Activated CD4-positive, alpha-beta memory T cell treated with anti-CD3 and anti-CD28 coated beads for 36 hours (primary cell): ENCODE results near the gene NXT1. TPM values are rescaled to one million over a fixed set of nuclear protein-coding genes. Genes with fewer than 3 reads are reported as not detected.

ENCODE experiments used
- CTCF ChIA-PET: fragments of 350-600 bp; sonication (Branson Sonifier 250); formaldehyde crosslinking; loops from one replicate; lab custom pipeline; 2021; ENCODE audit warnings: antibody characterized with exemption, inconsistent platforms; lab: Charles Lee
- POLR2A ChIA-PET: fragments of 350-600 bp; sonication (Branson Sonifier 250); formaldehyde crosslinking; loops from one replicate; lab custom pipeline; 2021; ENCODE audit warnings: antibody characterized with exemption; lab: Charles Lee
- DNase-seq: peaks from one replicate; pipeline ENCODE4 v3.0.0-alpha.2; 2020
- H3K27ac Mint-ChIP-seq: one replicate; pipeline ENCODE4 v1.8.0; 2021; ENCODE audit warnings: mixed read lengths
- H3K27me3 Mint-ChIP-seq: one replicate; pipeline ENCODE4 v1.8.0; 2021; ENCODE audit warnings: mixed read lengths
- H3K36me3 Mint-ChIP-seq: one replicate; pipeline ENCODE4 v1.8.0; 2021; ENCODE audit warnings: mixed read lengths
- H3K4me1 Mint-ChIP-seq: one replicate; pipeline ENCODE4 v1.8.0; 2021; ENCODE audit warnings: low read depth, mixed read lengths
- H3K4me3 Mint-ChIP-seq: one replicate; pipeline ENCODE4 v1.8.0; 2021; ENCODE audit warnings: mild to moderate bottlenecking, mixed read lengths
- H3K9me3 Mint-ChIP-seq: one replicate; pipeline ENCODE4 v1.8.0; 2021; ENCODE audit warnings: mixed read lengths
- intact Hi-C: fragments of 100-400 bp; cut with micrococcal nuclease; formaldehyde crosslinking; loops from one replicate; pipeline ENCODE4 v1.15.1; 2023
- total RNA-seq, 2 experiments: library from RNA; stranded (reverse); gene quantifications; one replicate each; pipeline ENCODE4 v1.2.3, GENCODE V29; 2021

Gene NXT1
- total RNA-seq, 2 experiments from 2014 or later = 39.0 to 39.3 TPM

GRCh38 chr20:23362392-23363256, 12.0 kb downstream of the NXT1 start:
- peak; percentile 49 for DNase-seq
- Mint-ChIP-seq H3K4me3 (peak overlapping the region; percentile 91), H3K27me3 (peaks cover 2% of the 10 kb centered on the region), H3K9me3 (no peaks in the 10 kb centered on the region), H3K4me1 (peaks cover 50% of the 10 kb centered on the region), H3K27ac (peak overlapping the region; percentile 84), H3K36me3 (peaks cover 17% of the 10 kb centered on the region)
- intact Hi-C loops = loop anchor here (1.0 kb wide), 1 partner anchor 58 kb away; no protein-coding TSS in a partner anchor
- CTCF ChIA-PET = interaction anchor here (0.8 to 2.3 kb wide), 2 partner anchors 53 to 59 kb away, joined by 3 to 5 read pairs; partner anchors contain the start of gene NAPB
- POLR2A ChIA-PET = interaction anchor here (4.0 kb wide), 1 partner anchor 12 kb away, joined by 31 read pairs; the partner anchor contains the start of gene NXT1

GRCh38 chr20:23363257-23363649, 12.7 kb downstream of the NXT1 start:
- CTCF ChIA-PET = interaction anchor here (1.4 kb wide), 1 partner anchor 58 kb away, joined by 3 read pairs; the partner anchor contains the start of gene NAPB
- intact Hi-C loops = no loop called here

DNA sequence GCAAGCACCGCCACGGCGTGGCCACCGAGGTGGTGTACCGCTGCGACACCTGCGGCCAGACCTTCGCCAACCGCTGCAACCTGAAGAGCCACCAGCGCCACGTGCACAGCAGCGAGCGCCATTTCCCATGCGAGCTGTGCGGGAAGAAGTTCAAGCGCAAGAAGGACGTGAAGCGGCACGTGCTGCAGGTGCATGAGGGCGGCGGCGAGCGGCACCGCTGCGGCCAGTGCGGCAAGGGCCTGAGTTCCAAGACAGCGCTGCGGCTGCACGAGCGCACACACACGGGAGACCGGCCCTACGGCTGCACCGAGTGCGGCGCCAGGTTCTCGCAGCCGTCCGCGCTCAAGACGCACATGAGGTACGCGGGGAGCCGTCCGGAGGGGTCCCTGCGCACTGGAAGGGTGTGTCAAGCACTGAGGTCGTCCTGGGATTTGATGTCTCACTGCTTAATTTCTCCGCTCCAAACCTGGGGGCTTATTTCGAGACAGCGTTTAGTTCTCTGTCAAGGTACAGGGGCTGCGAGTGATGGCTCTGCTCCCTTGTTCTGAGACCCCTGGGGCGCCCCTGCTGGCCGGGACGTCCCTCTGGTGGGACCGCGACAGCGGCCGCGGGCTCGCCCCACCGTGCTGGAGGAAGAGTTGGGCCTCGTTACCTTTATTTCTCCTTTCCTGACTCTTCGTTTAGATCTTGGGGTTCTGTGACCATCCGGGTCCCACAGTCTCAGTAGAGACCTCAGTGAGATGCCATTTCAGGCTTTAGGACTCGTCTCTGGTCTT, 15.0 kb downstream of the NXT1 start:
- Mint-ChIP-seq H3K9me3 (no peaks in the 10 kb centered on the region), H3K27ac (no peak overlapping the region), H3K36me3 (peaks cover 31% of the 10 kb centered on the region), H3K4me3 (no peak overlapping the region), H3K27me3 (peaks cover 2% of the 10 kb centered on the region), H3K4me1 (peaks cover 54% of the 10 kb centered on the region)
- ChIA-PET CTCF (no interaction called here), POLR2A (interaction anchor here (1.4 kb wide), 1 partner anchor 15 kb away, joined by 6 read pairs; the partner anchor contains the start of gene NXT1)
- intact Hi-C loops = loop anchor here (1.0 to 5.0 kb wide), 4 partner anchors 14 to 1808 kb away; no protein-coding TSS in a partner anchor
- no peak for DNase-seq

More at GRCh38 chr20:23363257-23363649, 12.7 kb downstream of the NXT1 start:
- peaks cover 20% of the 10 kb centered on the region for H3K36me3 Mint-ChIP-seq
- H3K4me3 Mint-ChIP-seq = peak overlapping the region; percentile 91
- H3K4me1 Mint-ChIP-seq = peaks cover 56% of the 10 kb centered on the region
- peaks cover 2% of the 10 kb centered on the region for H3K27me3 Mint-ChIP-seq
- POLR2A ChIA-PET = no interaction called here
- DNase-seq = no peak
- H3K9me3 Mint-ChIP-seq = no peaks in the 10 kb centered on the region
- no peak overlapping the region for H3K27ac Mint-ChIP-seq

DNA sequence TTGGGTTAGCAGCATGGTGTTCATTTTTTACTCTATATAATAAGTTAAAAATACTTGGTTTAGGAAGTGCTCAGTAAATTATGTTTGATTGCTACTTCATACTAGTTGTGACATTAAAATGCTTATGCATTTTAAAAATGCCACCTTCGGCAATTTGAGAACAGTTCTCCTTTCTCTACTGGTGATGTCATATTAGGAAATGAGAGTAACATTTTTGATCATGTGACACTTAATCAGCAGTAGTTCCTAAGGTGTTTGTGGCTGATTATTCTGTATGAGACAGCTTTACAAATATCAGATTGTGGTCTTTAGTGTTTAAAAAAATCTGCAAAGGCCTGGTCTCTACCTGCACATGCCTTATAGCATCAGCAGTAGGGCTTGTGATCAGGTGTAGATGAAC, 15.8 kb downstream of the NXT1 start:
- CTCF ChIA-PET = interaction anchor here (0.9 to 1.8 kb wide), 4 partner anchors 17 to 57 kb away, joined by 3 to 5 read pairs (median 4); partner anchors contain the start of gene NAPB
- intact Hi-C loops = loop anchor here (1.0 to 5.0 kb wide), 4 partner anchors 15 to 1809 kb away; no protein-coding TSS in a partner anchor
- Mint-ChIP-seq H3K36me3 (peaks cover 36% of the 10 kb centered on the region), H3K4me3 (no peak overlapping the region), H3K4me1 (peaks cover 50% of the 10 kb centered on the region), H3K27ac (peak overlapping the region; percentile 81), H3K27me3 (peaks cover 2% of the 10 kb centered on the region), H3K9me3 (no peaks in the 10 kb centered on the region)
- POLR2A ChIA-PET = interaction anchor here (1.0 to 1.5 kb wide), 3 partner anchors 16 to 55 kb away, joined by 6 to 16 read pairs (median 12); partner anchors contain the start of gene NAPB
- no peak for DNase-seq

GRCh38 chr20:23367770-23368169, 17.2 kb downstream of the NXT1 start:
- intact Hi-C loops = loop anchor here (1.0 to 5.0 kb wide), 3 partner anchors 32 to 1810 kb away; no protein-coding TSS in a partner anchor
- ChIA-PET POLR2A (no interaction called here), CTCF (interaction anchor here (0.9 to 1.8 kb wide), 3 partner anchors 10 to 52 kb away, joined by 3 to 5 read pairs (median 4); no protein-coding TSS in a partner anchor)
- Mint-ChIP-seq H3K9me3 (no peaks in the 10 kb centered on the region), H3K27me3 (no peaks in the 10 kb centered on the region), H3K27ac (peak overlapping the region; percentile 16), H3K4me3 (no peak overlapping the region), H3K36me3 (peaks cover 41% of the 10 kb centered on the region), H3K4me1 (peaks cover 50% of the 10 kb centered on the region)
- DNase-seq = no peak

DNA sequence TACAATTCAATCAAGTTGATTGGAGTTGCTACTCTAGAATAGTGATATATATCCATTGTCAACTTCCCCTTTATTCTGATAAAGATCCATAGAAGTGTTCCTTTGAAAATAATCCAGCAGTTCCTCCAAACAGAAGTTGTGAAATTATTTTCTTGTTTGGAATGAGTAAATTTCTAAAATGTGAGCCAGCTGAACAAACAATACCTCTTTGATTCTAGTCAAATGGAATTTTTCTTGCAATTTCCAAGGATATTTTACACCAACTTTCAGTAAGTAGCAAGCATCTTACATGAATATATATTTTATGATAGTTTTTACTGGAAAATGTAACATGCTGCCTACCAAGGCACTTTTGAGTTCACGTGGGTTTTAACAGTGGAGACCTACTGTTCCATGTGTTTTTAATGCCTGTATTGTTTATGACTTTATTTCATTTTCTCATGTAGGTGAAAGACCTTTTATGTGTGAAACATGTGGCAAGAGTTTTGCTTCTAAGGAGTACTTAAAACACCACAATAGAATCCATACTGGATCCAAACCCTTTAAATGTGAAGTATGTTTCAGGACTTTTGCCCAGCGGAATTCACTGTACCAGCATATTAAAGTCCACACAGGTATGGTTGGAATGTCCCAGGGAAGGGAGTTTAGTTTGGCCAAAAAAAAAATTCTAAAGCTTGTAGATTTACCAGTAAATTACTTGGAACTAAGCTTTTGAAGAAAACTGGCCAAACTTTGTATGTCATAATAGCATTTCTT, 17.9 kb downstream of the NXT1 start:
- DNase-seq = no peak
- ChIA-PET CTCF (interaction anchor here (0.9 kb wide), 1 partner anchor 51 kb away, joined by 3 read pairs; no protein-coding TSS in a partner anchor), POLR2A (no interaction called here)
- H3K4me3 Mint-ChIP-seq = no peak overlapping the region
- intact Hi-C loops = loop anchor here (5.0 kb wide), 1 partner anchor 1811 kb away; no protein-coding TSS in a partner anchor
- no peaks in the 10 kb centered on the region for H3K9me3 Mint-ChIP-seq
- H3K4me1 Mint-ChIP-seq = peaks cover 43% of the 10 kb centered on the region
- H3K27me3 Mint-ChIP-seq = no peaks in the 10 kb centered on the region
- H3K27ac Mint-ChIP-seq = no peak overlapping the region
- peaks cover 41% of the 10 kb centered on the region for H3K36me3 Mint-ChIP-seq

DNA sequence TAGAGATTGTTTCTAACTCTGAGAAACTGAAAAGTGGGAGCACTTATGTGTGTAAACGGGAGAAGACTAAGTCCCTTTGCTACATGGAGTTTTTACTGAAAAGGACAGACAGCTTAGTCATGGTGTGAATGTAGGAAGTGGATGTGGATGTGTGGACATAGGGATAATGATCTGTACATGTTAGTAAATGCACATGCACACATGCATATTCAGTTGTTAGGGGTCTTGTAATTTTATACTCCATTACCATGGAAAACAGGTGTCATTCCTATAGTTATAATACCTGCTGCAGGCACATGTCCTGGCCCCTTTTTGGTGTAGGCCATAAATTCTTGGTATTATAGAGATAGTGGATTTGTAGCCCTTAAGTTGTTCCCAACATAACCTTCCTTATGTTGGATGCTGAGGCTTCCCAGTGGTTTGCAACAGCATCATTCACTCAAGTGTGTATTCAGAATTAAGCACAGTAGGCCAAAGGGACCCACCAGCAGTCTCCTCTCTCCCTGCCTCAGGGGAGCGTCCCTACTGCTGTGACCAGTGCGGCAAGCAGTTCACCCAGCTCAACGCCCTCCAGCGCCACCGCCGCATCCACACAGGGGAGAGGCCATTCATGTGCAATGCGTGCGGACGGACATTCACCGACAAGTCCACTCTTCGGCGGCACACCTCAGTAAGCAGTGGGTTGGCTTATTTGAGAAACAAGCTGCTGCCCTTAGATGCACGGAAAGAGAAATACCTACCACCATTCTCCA, 18.7 kb downstream of the NXT1 start:
- Mint-ChIP-seq H3K9me3 (no peaks in the 10 kb centered on the region), H3K27me3 (no peaks in the 10 kb centered on the region), H3K27ac (no peak overlapping the region), H3K36me3 (peaks cover 47% of the 10 kb centered on the region), H3K4me3 (no peak overlapping the region), H3K4me1 (peaks cover 36% of the 10 kb centered on the region)
- ChIA-PET CTCF (no interaction called here), POLR2A (no interaction called here)
- DNase-seq = no peak
- intact Hi-C loops = loop anchor here (5.0 kb wide), 1 partner anchor 1812 kb away; no protein-coding TSS in a partner anchor

DNA sequence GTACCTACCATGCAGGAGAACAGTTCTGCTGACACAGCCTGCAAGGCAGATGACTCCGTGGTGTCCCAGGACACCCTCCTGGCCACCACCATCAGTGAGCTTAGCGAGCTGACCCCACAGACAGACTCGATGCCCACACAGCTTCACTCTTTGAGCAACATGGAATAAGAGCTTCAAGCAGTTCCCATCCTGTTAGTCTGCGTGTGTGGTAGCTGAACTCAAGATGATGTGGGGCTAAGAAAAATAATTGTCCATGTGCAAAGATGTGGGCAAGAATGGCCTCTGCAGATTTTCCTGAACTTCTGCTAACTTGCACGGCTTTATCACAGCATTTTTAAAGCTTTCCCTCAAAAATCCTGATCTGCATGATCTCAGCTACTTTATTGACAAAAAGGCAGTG, 19.7 kb downstream of the NXT1 start:
- H3K27me3 Mint-ChIP-seq = no peaks in the 10 kb centered on the region
- intact Hi-C loops = no loop called here
- ChIA-PET POLR2A (no interaction called here), CTCF (no interaction called here)
- no peak overlapping the region for H3K4me3 Mint-ChIP-seq
- H3K27ac Mint-ChIP-seq = no peak overlapping the region
- peaks cover 39% of the 10 kb centered on the region for H3K36me3 Mint-ChIP-seq
- no peak for DNase-seq
- no peaks in the 10 kb centered on the region for H3K9me3 Mint-ChIP-seq
- peaks cover 26% of the 10 kb centered on the region for H3K4me1 Mint-ChIP-seq

- Mint-ChIP-seq H3K4me1 (peaks cover 30% of the 10 kb centered on the region), H3K36me3 (peaks cover 44% of the 10 kb centered on the region), H3K4me3 (no peak overlapping the region), H3K27me3 (no peaks in the 10 kb centered on the region), H3K9me3 (no peaks in the 10 kb centered on the region), H3K27ac (no peak overlapping the region)
- ChIA-PET POLR2A (no interaction called here), CTCF (no interaction called here)
- intact Hi-C loops = no loop called here
- DNase-seq = no peak
These were observed 20.3 kb downstream of the NXT1 start for GRCh38 chr20:23370873-23371272.

DNA sequence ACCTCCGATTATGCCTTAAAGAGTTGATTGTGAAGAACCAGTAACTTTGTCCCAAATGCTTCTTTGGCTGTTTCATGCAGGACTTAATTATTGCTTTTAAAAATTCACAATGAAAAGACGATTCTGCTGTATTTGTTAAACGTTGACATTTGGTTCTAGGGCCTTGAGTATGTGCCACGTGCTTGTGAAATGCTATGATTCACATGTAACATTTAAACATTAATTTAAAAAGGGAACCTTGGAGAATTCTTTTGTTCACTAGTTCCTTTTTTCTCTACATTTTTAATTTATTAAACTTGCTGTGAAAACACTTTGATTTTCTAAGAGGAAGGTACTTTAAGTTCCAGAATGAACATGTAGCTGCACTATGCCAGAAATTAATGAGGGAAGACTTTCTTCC, 20.9 kb downstream of the NXT1 start:
- no peak for DNase-seq

More for the DNA sequence above, 20.9 kb downstream of the NXT1 start:
- H3K27me3 Mint-ChIP-seq = no peaks in the 10 kb centered on the region
- intact Hi-C loops = no loop called here
- peaks cover 24% of the 10 kb centered on the region for H3K4me1 Mint-ChIP-seq
- peaks cover 48% of the 10 kb centered on the region for H3K36me3 Mint-ChIP-seq
- ChIA-PET CTCF (no interaction called here), POLR2A (no interaction called here)
- H3K9me3 Mint-ChIP-seq = no peaks in the 10 kb centered on the region
- H3K4me3 Mint-ChIP-seq = no peak overlapping the region
- H3K27ac Mint-ChIP-seq = no peak overlapping the region
